Vagina (tissue), 2 donors: ENCODE data around the gene SNAI1.

Experiments used
- POLR2A ChIP-seq, 2 donors: fragments of 450-650 bp; IDR thresholded peaks; one replicate each; pipeline ENCODE4 v1.6.1; 2017; ENCODE audit warnings: antibody characterized with exemption in 2 of 2, mild to moderate bottlenecking in 2 of 2, moderate library complexity in 2 of 2
- POLR2AphosphoS5 ChIP-seq, 2 donors: sonication (generic); formaldehyde crosslinking; IDR thresholded peaks; one replicate each; pipeline ENCODE4 v1.9.0; 2017; ENCODE audit warnings: antibody characterized with exemption in 2 of 2, mild to moderate bottlenecking in 2 of 2, low read depth in 1 of 2; ENCODE audit not compliant: insufficient read depth in 1 of 2
- TF ChIP-seq, protein P1 (sequence below), 3 experiments: fragments of 450-650 bp in 2 of 3; fragments of 200-600 bp in 1 of 3; sonication (generic) in 1 of 3; IDR thresholded peaks; one replicate each; pipeline ENCODE4 v1.5.1; 2017 to 2019; ENCODE audit warnings: antibody characterized with exemption in 3 of 3, mild to moderate bottlenecking in 2 of 3, moderate library complexity in 2 of 3

DNA sequence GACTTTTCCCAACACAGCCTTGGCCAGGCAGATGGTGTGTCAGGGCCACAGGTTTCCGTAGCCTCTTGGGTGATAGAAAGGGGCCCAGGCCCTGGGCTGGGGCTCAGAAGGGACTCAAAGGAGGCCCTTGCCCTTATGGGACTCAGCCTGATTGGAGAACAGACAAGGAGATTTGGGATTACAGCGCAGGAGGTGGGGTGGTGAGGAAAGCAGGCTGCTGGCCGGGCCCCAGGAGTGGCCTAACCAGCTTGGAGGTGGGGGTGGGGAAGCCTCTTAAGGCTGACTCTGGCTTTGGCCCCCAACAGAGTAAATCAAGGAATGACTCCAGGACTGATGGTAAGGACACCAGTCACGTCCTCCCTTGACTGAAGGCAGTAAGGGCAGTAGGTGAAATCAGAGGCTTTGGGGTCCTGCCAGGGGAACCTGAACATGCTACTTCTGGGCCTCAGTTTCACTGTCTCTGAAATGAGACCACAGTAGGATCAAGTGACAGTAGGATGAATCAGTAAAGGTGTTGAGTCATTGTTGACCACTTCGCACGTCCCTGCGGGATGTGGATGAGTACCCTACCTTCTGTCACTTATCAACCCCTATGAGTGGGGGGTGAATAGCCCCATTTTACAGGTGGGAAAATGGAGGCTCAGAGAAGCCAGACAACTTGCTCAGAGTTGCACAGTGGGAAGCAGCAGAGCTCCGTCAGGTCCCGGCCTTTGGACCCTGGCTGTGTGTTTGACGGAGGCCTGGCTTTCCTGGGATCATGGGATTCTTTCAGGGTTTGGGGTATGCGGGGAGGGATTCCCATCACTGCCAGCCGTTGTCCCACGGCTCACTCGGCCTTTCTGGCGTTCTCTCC lies 4.5 kb downstream of the SNAI1 start:
- TF ChIP-seq, protein P1, sequence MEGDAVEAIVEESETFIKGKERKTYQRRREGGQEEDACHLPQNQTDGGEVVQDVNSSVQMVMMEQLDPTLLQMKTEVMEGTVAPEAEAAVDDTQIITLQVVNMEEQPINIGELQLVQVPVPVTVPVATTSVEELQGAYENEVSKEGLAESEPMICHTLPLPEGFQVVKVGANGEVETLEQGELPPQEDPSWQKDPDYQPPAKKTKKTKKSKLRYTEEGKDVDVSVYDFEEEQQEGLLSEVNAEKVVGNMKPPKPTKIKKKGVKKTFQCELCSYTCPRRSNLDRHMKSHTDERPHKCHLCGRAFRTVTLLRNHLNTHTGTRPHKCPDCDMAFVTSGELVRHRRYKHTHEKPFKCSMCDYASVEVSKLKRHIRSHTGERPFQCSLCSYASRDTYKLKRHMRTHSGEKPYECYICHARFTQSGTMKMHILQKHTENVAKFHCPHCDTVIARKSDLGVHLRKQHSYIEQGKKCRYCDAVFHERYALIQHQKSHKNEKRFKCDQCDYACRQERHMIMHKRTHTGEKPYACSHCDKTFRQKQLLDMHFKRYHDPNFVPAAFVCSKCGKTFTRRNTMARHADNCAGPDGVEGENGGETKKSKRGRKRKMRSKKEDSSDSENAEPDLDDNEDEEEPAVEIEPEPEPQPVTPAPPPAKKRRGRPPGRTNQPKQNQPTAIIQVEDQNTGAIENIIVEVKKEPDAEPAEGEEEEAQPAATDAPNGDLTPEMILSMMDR (IDR thresholded peaks at IDR 0.05) = no peak
- TF ChIP-seq POLR2A (IDR thresholded peaks at IDR 0.05) (no peak), POLR2AphosphoS5 (IDR thresholded peaks at IDR 0.05; ENCODE audit: insufficient read depth in 1 of 2, low read depth in 1 of 2) (no peak)
